ENCODE measurements around the gene CCDC106.

Gene CCDC106

GRCh38 chr19:55688422-55689218, 40.6 kb downstream of the CCDC106 start:
- no peaks in the 10 kb centered on the region for H3K9me3 ChIP-seq (ENCODE audit: low read depth, low read length)
- TF ChIP-seq POLR2AphosphoS5 (IDR thresholded peaks at IDR 0.05; ENCODE audit: borderline replicate concordance, low read depth, low read length) (no peak), EZH2 (IDR thresholded peaks at IDR 0.05) (no peak), FOXP2 (optimal IDR thresholded peaks at IDR 0.05; ENCODE audit: control extremely low read depth, extremely low read length, insufficient read depth) (no peak)
- H3K36me3 ChIP-seq (ENCODE audit: insufficient read depth, low read length): peaks cover 27% of the 10 kb centered on the region; the same call in 1 of the 2 replicates
- H3K27ac ChIP-seq: no peak overlapping the region
- no peak overlapping the region for H3K4me3 ChIP-seq
- H3K9ac ChIP-seq (ENCODE audit: insufficient read length): no peak overlapping the region
- DNase-seq (ENCODE audit: low read depth, low spot score): no peak

- peaks cover 29% of the 10 kb centered on the region; the same call in 1 of the 2 replicates for H3K36me3 ChIP-seq (ENCODE audit: insufficient read depth, low read length)
- DNase-seq (ENCODE audit: low read depth, low spot score): no peak
- TF ChIP-seq EZH2 (IDR thresholded peaks at IDR 0.05) (no peak), FOXP2 (optimal IDR thresholded peaks at IDR 0.05; ENCODE audit: control extremely low read depth, extremely low read length, insufficient read depth) (no peak), POLR2AphosphoS5 (IDR thresholded peaks at IDR 0.05; ENCODE audit: borderline replicate concordance, low read depth, low read length) (no peak)
- H3K4me3 ChIP-seq: no peak overlapping the region
- H3K27ac ChIP-seq: no peak overlapping the region
- H3K9ac ChIP-seq (ENCODE audit: insufficient read length): no peak overlapping the region
- H3K9me3 ChIP-seq (ENCODE audit: low read depth, low read length): no peaks in the 10 kb centered on the region
Measured at GRCh38 chr19:55689411-55690108, 41.5 kb downstream of the CCDC106 start.

DNA sequence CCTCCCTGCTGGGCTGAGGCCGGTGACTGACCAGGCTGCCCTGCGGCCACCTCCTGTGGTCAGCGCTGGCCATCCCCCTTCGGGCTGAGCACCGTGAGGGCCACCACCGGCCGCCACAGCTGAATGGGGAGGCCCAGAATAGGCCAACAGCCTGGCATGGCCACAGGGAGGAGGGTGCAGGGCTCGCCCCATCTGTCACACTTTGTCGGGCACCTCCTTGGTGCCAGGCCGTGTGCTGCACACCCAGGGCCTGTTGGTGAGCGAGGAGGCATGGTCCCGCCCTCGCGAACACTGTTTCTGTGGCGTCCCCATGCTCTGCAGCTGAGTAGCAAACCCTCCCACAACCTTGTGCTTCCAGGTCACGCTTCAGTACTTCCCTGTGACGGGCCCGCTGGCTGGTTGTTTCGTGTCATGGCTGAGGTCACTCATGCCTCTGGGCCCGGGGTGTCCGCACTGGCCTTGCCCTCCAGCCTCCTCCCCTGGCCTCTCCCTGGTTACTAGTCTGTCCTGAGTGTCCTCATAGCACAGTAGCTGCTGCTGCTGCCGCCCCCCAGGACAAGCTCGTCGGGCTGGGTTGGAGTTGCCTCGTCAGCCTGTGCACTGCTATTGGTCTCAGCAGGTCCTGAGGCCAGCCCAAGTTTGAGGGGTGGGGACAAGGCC, 42.2 kb downstream of the CCDC106 start:
- H3K9ac ChIP-seq (ENCODE audit: insufficient read length): no peak overlapping the region
- no peak overlapping the region for H3K27ac ChIP-seq
- H3K4me3 ChIP-seq: no peak overlapping the region
- no peaks in the 10 kb centered on the region for H3K9me3 ChIP-seq (ENCODE audit: low read depth, low read length)
- H3K36me3 ChIP-seq (ENCODE audit: insufficient read depth, low read length): peaks cover 30% of the 10 kb centered on the region; the same call in 1 of the 2 replicates
- no peak for DNase-seq (ENCODE audit: low read depth, low spot score)
- TF ChIP-seq FOXP2 (optimal IDR thresholded peaks at IDR 0.05; ENCODE audit: control extremely low read depth, extremely low read length, insufficient read depth) (no peak), EZH2 (IDR thresholded peaks at IDR 0.05) (no peak), POLR2AphosphoS5 (IDR thresholded peaks at IDR 0.05; ENCODE audit: borderline replicate concordance, low read depth, low read length) (no peak)

- no peak overlapping the region for H3K4me3 ChIP-seq
- no peaks in the 10 kb centered on the region for H3K9me3 ChIP-seq (ENCODE audit: low read depth, low read length)
- H3K27ac ChIP-seq: no peak overlapping the region
- no peak overlapping the region for H3K9ac ChIP-seq (ENCODE audit: insufficient read length)
- TF ChIP-seq FOXP2 (optimal IDR thresholded peaks at IDR 0.05; ENCODE audit: control extremely low read depth, extremely low read length, insufficient read depth) (no peak), POLR2AphosphoS5 (IDR thresholded peaks at IDR 0.05; ENCODE audit: borderline replicate concordance, low read depth, low read length) (no peak), EZH2 (IDR thresholded peaks at IDR 0.05) (no peak)
- DNase-seq (ENCODE audit: low read depth, low spot score): no peak
- peaks cover 25% of the 10 kb centered on the region; the same call in 1 of the 2 replicates for H3K36me3 ChIP-seq (ENCODE audit: insufficient read depth, low read length)
Measured at GRCh38 chr19:55690769-55691545, 42.9 kb downstream of the CCDC106 start.

DNA sequence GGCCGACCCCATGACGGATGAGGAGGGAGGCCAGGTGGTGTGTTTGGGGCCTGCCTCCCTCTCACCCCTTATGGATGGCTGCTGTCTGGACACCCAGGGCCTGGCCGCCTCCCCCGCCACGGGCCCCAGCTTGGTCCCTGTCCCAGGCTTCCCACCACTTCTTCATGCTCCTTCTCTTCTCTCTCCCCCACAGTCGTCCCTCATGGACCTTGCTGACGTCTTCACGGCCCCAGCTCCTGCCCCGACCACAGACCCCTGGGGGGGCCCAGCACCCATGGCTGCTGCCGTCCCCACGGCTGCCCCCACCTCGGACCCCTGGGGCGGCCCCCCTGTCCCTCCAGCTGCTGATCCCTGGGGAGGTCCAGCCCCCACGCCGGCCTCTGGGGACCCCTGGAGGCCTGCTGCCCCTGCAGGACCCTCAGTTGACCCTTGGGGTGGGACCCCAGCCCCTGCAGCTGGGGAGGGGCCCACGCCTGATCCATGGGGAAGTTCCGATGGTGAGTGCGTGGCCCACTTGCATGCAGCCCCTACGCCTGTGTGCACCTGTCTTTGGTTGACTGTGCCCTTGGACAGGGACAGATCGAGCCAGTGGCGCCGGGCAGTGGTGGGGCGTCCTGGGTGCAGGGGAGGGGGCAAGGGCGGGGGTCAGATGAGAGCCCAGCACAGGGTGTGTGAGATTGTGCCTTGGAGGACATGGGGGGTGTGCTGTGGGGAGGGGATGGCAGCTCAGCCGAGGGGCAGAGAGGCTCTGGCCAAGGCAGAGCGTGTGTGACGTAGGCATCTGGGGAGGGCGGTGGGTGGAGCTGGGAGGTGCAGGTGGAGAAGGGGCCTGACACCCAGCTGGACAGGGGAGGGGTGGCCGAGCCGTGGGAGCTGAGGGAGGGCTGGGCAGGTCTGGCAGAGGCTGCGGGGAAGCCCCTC, 43.8 kb downstream of the CCDC106 start:
- no peak for TF ChIP-seq EZH2 (IDR thresholded peaks at IDR 0.05)
- TF ChIP-seq FOXP2 (optimal IDR thresholded peaks at IDR 0.05; ENCODE audit: control extremely low read depth, extremely low read length, insufficient read depth): no peak
- no peak for TF ChIP-seq POLR2AphosphoS5 (IDR thresholded peaks at IDR 0.05; ENCODE audit: borderline replicate concordance, low read depth, low read length)
- no peak for DNase-seq (ENCODE audit: low read depth, low spot score)
- Histone ChIP-seq H3K4me3 (no peak overlapping the region), H3K36me3 (ENCODE audit: insufficient read depth, low read length) (peaks cover 25% of the 10 kb centered on the region; the same call in 1 of the 2 replicates), H3K9me3 (ENCODE audit: low read depth, low read length) (no peaks in the 10 kb centered on the region), H3K27ac (no peak overlapping the region), H3K9ac (ENCODE audit: insufficient read length) (no peak overlapping the region)

DNA sequence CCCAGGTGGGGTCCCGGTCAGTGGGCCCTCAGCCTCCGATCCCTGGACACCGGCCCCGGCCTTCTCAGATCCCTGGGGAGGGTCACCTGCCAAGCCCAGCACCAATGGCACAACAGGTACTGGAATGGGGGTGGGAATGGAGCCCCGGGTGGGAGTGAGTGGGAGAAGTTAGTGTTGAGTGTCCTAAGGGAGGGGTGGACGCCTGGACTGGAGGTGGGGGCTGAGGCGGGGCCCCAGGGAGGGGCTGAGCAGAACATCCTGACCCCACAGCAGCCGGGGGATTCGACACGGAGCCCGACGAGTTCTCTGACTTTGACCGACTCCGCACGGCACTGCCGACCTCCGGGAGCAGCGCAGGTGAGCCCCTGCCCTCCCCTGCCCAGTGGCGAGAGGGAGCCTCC, 44.7 kb downstream of the CCDC106 start:
- no peak overlapping the region for H3K27ac ChIP-seq
- H3K36me3 ChIP-seq (ENCODE audit: insufficient read depth, low read length): peaks cover 25% of the 10 kb centered on the region; the same call in 1 of the 2 replicates
- TF ChIP-seq EZH2 (IDR thresholded peaks at IDR 0.05): no peak
- no peak for TF ChIP-seq FOXP2 (optimal IDR thresholded peaks at IDR 0.05; ENCODE audit: control extremely low read depth, extremely low read length, insufficient read depth)
- TF ChIP-seq POLR2AphosphoS5 (IDR thresholded peaks at IDR 0.05; ENCODE audit: borderline replicate concordance, low read depth, low read length): no peak
- no peak overlapping the region for H3K4me3 ChIP-seq
- no peak overlapping the region for H3K9ac ChIP-seq (ENCODE audit: insufficient read length)
- DNase-seq (ENCODE audit: low read depth, low spot score): no peak
- H3K9me3 ChIP-seq (ENCODE audit: low read depth, low read length): no peaks in the 10 kb centered on the region
